ENCODE measurements around the gene SCYGR4. TPM values are rescaled to one million over a fixed set of nuclear protein-coding genes. Genes with fewer than 3 reads are reported as not detected.

SCYGR4 gene, protein sequence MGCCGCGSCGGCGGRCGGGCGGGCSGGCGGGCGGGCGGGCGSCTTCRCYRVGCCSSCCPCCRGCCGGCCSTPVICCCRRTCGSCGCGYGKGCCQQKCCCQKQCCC
- not detected for polyA plus RNA-seq (2013, experiment 1 of 4)
- not detected for polyA plus RNA-seq (2013, experiment 2 of 4)
- not detected for polyA plus RNA-seq (2013, experiment 3 of 4)
- not detected for polyA plus RNA-seq (2013, experiment 4 of 4)

DNA sequence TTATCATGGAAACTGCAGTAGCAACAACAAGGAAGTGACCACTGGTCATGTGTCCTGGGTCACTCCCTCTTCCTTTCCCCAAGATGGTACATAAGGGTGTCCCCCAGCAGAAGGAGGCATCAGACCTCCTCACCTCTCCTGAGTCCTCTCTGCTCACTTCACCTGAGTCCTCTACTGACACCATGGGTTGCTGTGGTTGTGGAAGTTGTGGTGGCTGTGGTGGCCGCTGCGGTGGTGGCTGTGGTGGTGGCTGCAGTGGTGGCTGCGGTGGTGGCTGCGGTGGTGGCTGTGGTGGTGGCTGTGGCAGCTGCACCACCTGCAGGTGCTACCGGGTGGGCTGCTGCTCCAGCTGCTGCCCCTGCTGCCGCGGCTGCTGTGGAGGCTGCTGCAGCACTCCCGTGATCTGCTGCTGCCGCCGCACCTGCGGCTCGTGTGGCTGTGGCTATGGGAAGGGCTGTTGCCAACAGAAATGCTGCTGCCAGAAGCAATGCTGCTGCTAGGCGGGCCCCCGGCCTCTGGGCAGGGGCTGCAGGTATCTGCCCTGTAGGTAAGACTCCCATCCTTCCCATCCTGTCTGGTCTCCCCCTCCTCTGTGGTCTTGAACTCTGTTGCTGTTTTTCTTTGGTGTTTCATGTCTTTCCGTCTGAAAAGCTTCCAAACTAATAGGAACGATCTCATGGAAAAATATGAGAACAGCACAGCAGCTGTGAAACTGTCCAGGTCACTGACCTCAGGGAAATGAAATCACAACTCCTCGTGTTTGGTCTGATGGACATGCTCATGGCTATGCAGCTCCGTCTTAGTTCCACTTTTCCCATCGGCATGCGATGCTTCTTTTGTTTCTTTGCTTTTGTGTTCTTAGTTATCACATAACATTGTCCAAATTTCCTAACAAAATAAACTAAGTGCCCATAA lies at the start of gene SCYGR4:
SCYGR4 (plus strand) TSS at position 183 of the 915 bp plus-strand sequence; CDS start at position 183, 0 bp downstream.
- Histone ChIP-seq H3K4me1 (ENCODE audit: control insufficient read depth, insufficient read depth, low read length) (no peaks in the 10 kb centered on the region), H3K4me3 (ENCODE audit: insufficient read depth, low read depth, low read length) (no peak within 1 kb of the TSS), H3K27ac (ENCODE audit: insufficient read depth, low read depth, low read length, poor library complexity, severe bottlenecking) (no peak within 1 kb of the TSS), H3K9me3 (ENCODE audit: control insufficient read depth, low read length) (no peaks in the 10 kb centered on the region), H3K27me3 (ENCODE audit: control insufficient read depth, insufficient read depth, low read length, poor library complexity, severe bottlenecking) (no peaks in the 10 kb centered on the region), H3K36me3 (ENCODE audit: control insufficient read depth, insufficient read depth, low read length) (no peaks in the 10 kb centered on the region)
- 92 to 93% methylated on average over 19 to 20 of the region's 20 CpGs for WGBS, 2 experiments

GRCh38 chr2:227568852-227569169 lies 48.5 kb upstream of the SCYGR4 start:
- Histone ChIP-seq H3K36me3 (ENCODE audit: control insufficient read depth, insufficient read depth, low read length) (no peaks in the 10 kb centered on the region), H3K27me3 (ENCODE audit: control insufficient read depth, insufficient read depth, low read length, poor library complexity, severe bottlenecking) (no peaks in the 10 kb centered on the region), H3K4me1 (ENCODE audit: control insufficient read depth, insufficient read depth, low read length) (no peaks in the 10 kb centered on the region), H3K27ac (ENCODE audit: insufficient read depth, low read depth, low read length, poor library complexity, severe bottlenecking) (no peak overlapping the region), H3K4me3 (ENCODE audit: insufficient read depth, low read depth, low read length) (no peak overlapping the region), H3K9me3 (ENCODE audit: control insufficient read depth, low read length) (no peaks in the 10 kb centered on the region)
- 82 to 89% methylated on average over 2 of the region's 2 CpGs for WGBS, 2 experiments

- Histone ChIP-seq H3K4me1 (ENCODE audit: control insufficient read depth, insufficient read depth, low read length) (no peaks in the 10 kb centered on the region), H3K4me3 (ENCODE audit: insufficient read depth, low read depth, low read length) (no peak overlapping the region), H3K27ac (ENCODE audit: insufficient read depth, low read depth, low read length, poor library complexity, severe bottlenecking) (no peak overlapping the region), H3K27me3 (ENCODE audit: control insufficient read depth, insufficient read depth, low read length, poor library complexity, severe bottlenecking) (no peaks in the 10 kb centered on the region), H3K36me3 (ENCODE audit: control insufficient read depth, insufficient read depth, low read length) (no peaks in the 10 kb centered on the region), H3K9me3 (ENCODE audit: control insufficient read depth, low read length) (no peaks in the 10 kb centered on the region)
- 78 to 79% methylated on average over 1 of the region's 1 CpG for WGBS, 2 experiments
Measured at GRCh38 chr2:227570615-227571014, 46.7 kb upstream of the SCYGR4 start.

DNA sequence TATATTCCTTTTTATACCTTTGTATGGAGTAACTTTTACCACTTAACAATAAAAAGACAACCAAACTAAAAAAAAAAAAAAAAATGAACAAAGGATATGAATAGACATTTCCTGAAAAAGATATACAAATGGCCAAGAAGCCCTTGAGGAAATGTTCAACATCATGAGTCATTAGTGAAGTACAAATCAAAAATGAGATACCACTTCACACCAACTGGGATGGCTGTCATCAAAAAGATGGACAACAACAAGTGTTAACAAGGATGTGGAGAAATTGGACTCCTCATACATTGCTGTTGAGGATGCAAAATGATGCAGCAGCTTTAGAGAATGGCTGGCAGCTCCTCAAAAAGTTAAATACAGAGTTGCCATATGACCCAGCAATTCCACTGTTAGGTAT lies 41.2 kb upstream of the SCYGR4 start:
- H3K27ac ChIP-seq (ENCODE audit: insufficient read depth, low read depth, low read length, poor library complexity, severe bottlenecking) = no peak overlapping the region
- no peaks in the 10 kb centered on the region for H3K36me3 ChIP-seq (ENCODE audit: control insufficient read depth, insufficient read depth, low read length)
- H3K4me3 ChIP-seq (ENCODE audit: insufficient read depth, low read depth, low read length) = no peak overlapping the region
- H3K27me3 ChIP-seq (ENCODE audit: control insufficient read depth, insufficient read depth, low read length, poor library complexity, severe bottlenecking) = no peaks in the 10 kb centered on the region
- no peaks in the 10 kb centered on the region for H3K9me3 ChIP-seq (ENCODE audit: control insufficient read depth, low read length)
- no peaks in the 10 kb centered on the region for H3K4me1 ChIP-seq (ENCODE audit: control insufficient read depth, insufficient read depth, low read length)

GRCh38 chr2:227576812-227577211 lies 40.5 kb upstream of the SCYGR4 start:
- H3K27ac ChIP-seq (ENCODE audit: insufficient read depth, low read depth, low read length, poor library complexity, severe bottlenecking) = no peak overlapping the region
- no peaks in the 10 kb centered on the region for H3K4me1 ChIP-seq (ENCODE audit: control insufficient read depth, insufficient read depth, low read length)
- 83 to 91% methylated on average over 2 of the region's 2 CpGs for WGBS, 2 experiments
- peaks cover under 1% of the 10 kb centered on the region for H3K9me3 ChIP-seq (ENCODE audit: control insufficient read depth, low read length)
- H3K4me3 ChIP-seq (ENCODE audit: insufficient read depth, low read depth, low read length) = no peak overlapping the region
- H3K27me3 ChIP-seq (ENCODE audit: control insufficient read depth, insufficient read depth, low read length, poor library complexity, severe bottlenecking) = no peaks in the 10 kb centered on the region
- no peaks in the 10 kb centered on the region for H3K36me3 ChIP-seq (ENCODE audit: control insufficient read depth, insufficient read depth, low read length)

DNA sequence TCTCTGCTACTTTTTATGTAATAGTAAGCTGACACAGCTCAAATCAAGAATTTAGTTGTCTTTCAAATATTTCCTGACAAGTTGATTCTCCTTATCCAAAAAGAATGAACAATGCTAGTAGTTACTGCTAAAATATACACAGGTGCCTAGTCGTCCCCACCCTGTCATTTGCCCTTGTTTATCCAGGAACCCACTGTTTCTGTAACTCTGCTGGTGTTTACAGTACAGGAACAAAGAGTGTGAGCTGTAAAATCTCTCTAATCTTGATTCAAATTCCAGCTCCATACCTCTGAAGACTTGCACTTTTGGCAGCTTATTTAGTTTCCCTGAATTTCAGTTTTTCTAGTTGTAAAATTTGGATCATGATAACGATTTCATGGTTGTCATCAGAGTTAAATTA lies 39.7 kb upstream of the SCYGR4 start:
- no peak overlapping the region for H3K4me3 ChIP-seq (ENCODE audit: insufficient read depth, low read depth, low read length)

DNA sequence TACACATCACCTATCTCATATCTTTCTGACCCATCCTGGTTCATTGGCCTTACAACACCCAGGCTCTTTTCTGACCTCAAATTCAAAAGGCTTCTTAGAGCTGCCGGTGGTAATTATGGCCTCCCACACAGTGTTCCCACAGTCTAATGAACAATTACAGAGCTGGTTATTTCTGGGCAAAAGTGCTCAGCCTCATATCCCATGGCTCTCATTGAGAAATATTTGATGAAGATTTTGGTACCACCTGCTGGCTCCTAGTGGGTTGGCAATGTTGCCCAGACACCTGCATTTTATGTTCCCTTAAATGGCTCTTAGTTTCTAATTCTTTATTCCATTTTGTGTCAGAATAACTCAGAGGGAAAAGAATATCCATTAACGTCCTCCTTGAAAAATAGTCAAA lies 38.7 kb upstream of the SCYGR4 start:
- WGBS, 2 experiments = 91 to 98% methylated on average over 2 of the region's 2 CpGs
- Histone ChIP-seq H3K4me3 (ENCODE audit: insufficient read depth, low read depth, low read length) (no peak overlapping the region), H3K27ac (ENCODE audit: insufficient read depth, low read depth, low read length, poor library complexity, severe bottlenecking) (no peak overlapping the region), H3K9me3 (ENCODE audit: control insufficient read depth, low read length) (peaks cover 4% of the 10 kb centered on the region), H3K4me1 (ENCODE audit: control insufficient read depth, insufficient read depth, low read length) (no peaks in the 10 kb centered on the region), H3K27me3 (ENCODE audit: control insufficient read depth, insufficient read depth, low read length, poor library complexity, severe bottlenecking) (no peaks in the 10 kb centered on the region), H3K36me3 (ENCODE audit: control insufficient read depth, insufficient read depth, low read length) (no peaks in the 10 kb centered on the region)

More for the DNA sequence above, 39.7 kb upstream of the SCYGR4 start:
- Histone ChIP-seq H3K4me1 (ENCODE audit: control insufficient read depth, insufficient read depth, low read length) (no peaks in the 10 kb centered on the region), H3K9me3 (ENCODE audit: control insufficient read depth, low read length) (peaks cover 4% of the 10 kb centered on the region), H3K27ac (ENCODE audit: insufficient read depth, low read depth, low read length, poor library complexity, severe bottlenecking) (no peak overlapping the region), H3K27me3 (ENCODE audit: control insufficient read depth, insufficient read depth, low read length, poor library complexity, severe bottlenecking) (no peaks in the 10 kb centered on the region), H3K36me3 (ENCODE audit: control insufficient read depth, insufficient read depth, low read length) (no peaks in the 10 kb centered on the region)
- 57 to 85% methylated on average over 1 to 2 of the region's 2 CpGs for WGBS, 2 experiments

DNA sequence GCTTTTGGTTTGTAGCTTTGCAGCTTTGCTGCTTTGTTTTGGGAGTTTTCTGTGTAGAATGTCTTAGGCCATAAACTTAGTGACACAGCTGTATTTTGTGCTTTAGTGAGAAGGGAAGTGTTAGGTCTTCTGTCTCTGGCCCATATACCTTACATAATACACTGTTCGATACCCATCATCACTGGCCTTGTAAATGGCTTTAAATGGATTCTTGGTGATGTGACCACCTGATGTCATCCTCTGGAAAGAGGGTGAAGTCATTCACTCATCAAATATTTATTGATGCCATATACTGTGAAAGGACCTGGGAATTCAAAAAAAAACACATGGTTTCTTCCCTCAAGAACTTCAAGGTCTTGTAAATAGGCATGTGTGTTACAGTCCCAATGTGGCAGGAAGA lies 37.5 kb upstream of the SCYGR4 start:
- Histone ChIP-seq H3K4me1 (ENCODE audit: control insufficient read depth, insufficient read depth, low read length) (no peaks in the 10 kb centered on the region), H3K4me3 (ENCODE audit: insufficient read depth, low read depth, low read length) (no peak overlapping the region), H3K9me3 (ENCODE audit: control insufficient read depth, low read length) (peaks cover 4% of the 10 kb centered on the region), H3K36me3 (ENCODE audit: control insufficient read depth, insufficient read depth, low read length) (no peaks in the 10 kb centered on the region), H3K27ac (ENCODE audit: insufficient read depth, low read depth, low read length, poor library complexity, severe bottlenecking) (no peak overlapping the region), H3K27me3 (ENCODE audit: control insufficient read depth, insufficient read depth, low read length, poor library complexity, severe bottlenecking) (no peaks in the 10 kb centered on the region)
- WGBS, 2 experiments = 100% methylated on average over 1 of the region's 1 CpG; no CpG with 5 or more reads in 1 of the 2 experiments

DNA sequence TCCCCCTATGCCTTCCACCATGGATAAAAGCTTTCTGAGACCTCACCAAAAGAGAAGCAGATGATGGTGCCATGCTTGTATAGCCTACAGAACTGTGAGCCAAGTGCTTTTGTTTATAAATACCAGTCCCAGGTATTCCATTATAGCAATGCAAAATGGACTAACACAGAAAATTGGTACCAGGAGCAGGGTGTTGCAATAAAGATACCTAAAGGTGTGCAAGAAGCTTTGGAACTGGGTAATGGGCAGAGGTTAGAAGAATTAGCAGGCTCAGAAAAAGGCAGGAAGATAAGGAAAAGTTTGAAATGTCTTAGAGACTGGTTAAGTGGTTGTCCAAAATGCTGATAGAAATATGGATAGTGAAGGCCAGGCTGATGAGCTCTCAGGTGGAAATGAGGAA lies 34.9 kb upstream of the SCYGR4 start:
- Histone ChIP-seq H3K9me3 (ENCODE audit: control insufficient read depth, low read length) (peaks cover 4% of the 10 kb centered on the region), H3K4me3 (ENCODE audit: insufficient read depth, low read depth, low read length) (no peak overlapping the region), H3K4me1 (ENCODE audit: control insufficient read depth, insufficient read depth, low read length) (no peaks in the 10 kb centered on the region)

GRCh38 chr2:227592694-227593387 lies 24.5 kb upstream of the SCYGR4 start:
- 100% methylated on average over 1 of the region's 1 CpG for WGBS, 2 experiments
- H3K36me3 ChIP-seq (ENCODE audit: control insufficient read depth, insufficient read depth, low read length) = no peaks in the 10 kb centered on the region

More for the DNA sequence above, 34.9 kb upstream of the SCYGR4 start:
- Histone ChIP-seq H3K27me3 (ENCODE audit: control insufficient read depth, insufficient read depth, low read length, poor library complexity, severe bottlenecking) (no peaks in the 10 kb centered on the region), H3K36me3 (ENCODE audit: control insufficient read depth, insufficient read depth, low read length) (no peaks in the 10 kb centered on the region), H3K27ac (ENCODE audit: insufficient read depth, low read depth, low read length, poor library complexity, severe bottlenecking) (no peak overlapping the region)

More at GRCh38 chr2:227592694-227593387, 24.5 kb upstream of the SCYGR4 start:
- Histone ChIP-seq H3K9me3 (ENCODE audit: control insufficient read depth, low read length) (no peaks in the 10 kb centered on the region), H3K4me1 (ENCODE audit: control insufficient read depth, insufficient read depth, low read length) (no peaks in the 10 kb centered on the region), H3K4me3 (ENCODE audit: insufficient read depth, low read depth, low read length) (no peak overlapping the region), H3K27ac (ENCODE audit: insufficient read depth, low read depth, low read length, poor library complexity, severe bottlenecking) (no peak overlapping the region), H3K27me3 (ENCODE audit: control insufficient read depth, insufficient read depth, low read length, poor library complexity, severe bottlenecking) (no peaks in the 10 kb centered on the region)
